Heart right ventricle (tissue), 16 donors: ENCODE results near the gene NSD2. TPM values are rescaled to one million over a fixed set of nuclear protein-coding genes. Genes with fewer than 3 reads are reported as not detected.
"Not testable (repeated sequence)": the region's sequence is repeated elsewhere in the genome, so short reads cannot be mapped to it uniquely, and the experiment has no call there.

Source experiments
- ATAC-seq, 8 donors: fragments of 200-7000 bp; cut with Tn5 transposase; one replicate each; pipeline ENCODE4 v1.9.1; 2020; ENCODE audit warnings: mild to moderate bottlenecking in 8 of 8, moderate library complexity in 8 of 8, moderate number of reproducible peaks in 1 of 8
- DNase-seq, 2 donors: peaks; one replicate each; pipeline ENCODE4 v3.0.0-alpha.2; 2020
- H3K27ac ChIP-seq, 10 donors: fragments of 200-600 bp; sonication (generic) in 2 of 10; one replicate each; pipeline versions ENCODE4 v1.5.0 to v1.8.0; 2020 to 2022; ENCODE audit warnings: mild to moderate bottlenecking in 3 of 10
- H3K27me3 ChIP-seq, 7 donors: fragments of 200-600 bp; one replicate each; pipeline ENCODE4 v1.8.0; 2021 to 2022; ENCODE audit warnings: mild to moderate bottlenecking in 2 of 7
- H3K36me3 ChIP-seq, 9 donors: fragments of 200-600 bp; sonication (generic) in 1 of 9; one replicate each; pipeline versions ENCODE4 v1.5.0 to v1.8.0; 2020 to 2022; ENCODE audit warnings: mild to moderate bottlenecking in 2 of 9
- H3K4me1 ChIP-seq, 9 donors: fragments of 200-600 bp; sonication (generic) in 1 of 9; one replicate each; pipeline versions ENCODE4 v1.5.0 to v1.8.0; 2020 to 2022; ENCODE audit warnings: mild to moderate bottlenecking in 4 of 9
- H3K4me3 ChIP-seq, 10 donors: fragments of 200-600 bp; sonication (generic) in 2 of 10; one replicate each; pipeline versions ENCODE4 v1.5.0 to v1.8.0; 2020 to 2022; ENCODE audit warnings: mild to moderate bottlenecking in 7 of 10, moderate library complexity in 2 of 10
- H3K9me3 ChIP-seq, 11 donors: fragments of 200-600 bp in 10 of 11; sonication (generic) in 2 of 11; one replicate each; pipeline versions ENCODE4 v1.5.0 to v1.8.0; 2013 to 2022; ENCODE audit warnings: mild to moderate bottlenecking in 2 of 11, control low read depth in 1 of 11, moderate library complexity in 1 of 11
- WGBS, 2 donors: extraction: QIAGEN DNeasy Blood & Tissue Kit; methylation state at CpG; one replicate each; pipeline ENCODE4 v1.1.7; 2013; ENCODE audit warnings: inconsistent platforms in 1 of 2; 5-methylcytosine and 5-hydroxymethylcytosine counted together
- intact Hi-C, 10 donors: fragments of 100-400 bp; cut with DNase I; formaldehyde crosslinking; loops; one replicate each; pipeline versions ENCODE4 v1.11.1 to v1.14.2; 2022
- polyA plus RNA-seq, 2 donors: library from polyadenylated mRNA; stranded (reverse); fragments of 200-250 nt; gene quantifications; one replicate each; pipeline ENCODE4 v1.2.3, GENCODE V29; 2013
- total RNA-seq, 10 donors: library from RNA; stranded (reverse); fragmentation: NEBNext Ultra II Directional in 3 of 10; extraction: Animal tissue kit (Norgen Biotek cat#: 25700) in 3 of 10; gene quantifications; one replicate each; pipeline versions ENCODE4 v1.2.1 to v1.2.4, GENCODE V29; 2021 to 2023
- TF ChIP-seq, protein P1 (sequence below), 9 donors: fragments of 200-600 bp; sonication (generic) in 2 of 9; IDR thresholded peaks; one replicate each; pipeline versions ENCODE4 v1.5.0 to v1.8.0; 2021 to 2022; ENCODE audit warnings: antibody characterized with exemption in 9 of 9, mild to moderate bottlenecking in 5 of 9, moderate library complexity in 1 of 9
- donor health status: Arrhythmogenic right ventricular cardiomyopathy.
- donor health status: ischemic (EF 13 %, LVEDD 7.1; RV severe dilation, severe dysfunction).
- donor health status: healthy with polysubstance abuse.
- donor health status: DM: no; HTN: yes; CAD: no.
- donor health status: DM: no; HTN: no; CAD: no.
- donor health status: ischemic (EF 25% LVEDD 6.9; RV normal size, moderate dysfunction).
- donor health status: ischemic (EF 25% LVEDD 5.7; RV mildly dilated, moderate dysfunction).
- donor health status: healthy.
- donor health status: DM: yes; HTN: yes; CAD: no.
- donor health status: Ischemic cardiomyopathy.
- donor health status: ischemic (EF 35%, LVEDD 5.7; RV mildly dilated, moderate dysfunction).
- donor health status: nonischemic (EF 11% LVEDD 7.7; RV severe dilation, severe dysfunction).
- donor health status: DM: yes; HTN: yes; CAD: no.
- donor health status: PGD.
- donor health status: ischemic (EF 29% LVEDD 5.4; RV normal size, mild dysfunction).
- donor health status: nonischemic (EF 23%, LVEDD 6.1; RV moderate dilation, normal function).

The NSD2 gene
- total and polyA plus RNA-seq, 12 donors = 7.7 to 64.4 (median 44.5) TPM

DNA sequence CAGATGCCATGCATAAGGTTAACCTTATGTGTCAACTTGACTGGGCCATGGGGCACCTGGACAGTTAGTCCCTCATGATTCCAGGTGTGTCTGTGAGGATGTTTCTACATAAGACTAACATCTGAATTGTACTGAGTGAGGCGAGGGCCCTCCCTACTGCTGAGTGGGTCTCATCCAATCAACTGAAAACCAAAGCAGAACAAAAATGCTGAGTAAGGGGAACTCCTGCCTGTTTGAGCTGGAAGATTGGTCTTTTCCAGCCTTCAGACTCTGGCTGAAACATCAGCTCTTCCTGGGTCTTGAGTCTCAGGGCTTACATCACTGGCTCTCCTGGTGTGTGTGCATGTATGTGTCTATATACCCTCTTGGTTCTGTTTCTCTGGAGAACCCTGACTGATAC is 123.7 kb downstream of the NSD2 start:
- H3K9me3 ChIP-seq = peaks cover 0 to 32% (median 7%) of the 10 kb centered on the region in 11 donors
- DNase-seq (no peak), ATAC-seq (no peak)
- peaks cover 0 to 27% (median 5%) of the 10 kb centered on the region in 9 donors for H3K36me3 ChIP-seq
- TF ChIP-seq, protein P1, sequence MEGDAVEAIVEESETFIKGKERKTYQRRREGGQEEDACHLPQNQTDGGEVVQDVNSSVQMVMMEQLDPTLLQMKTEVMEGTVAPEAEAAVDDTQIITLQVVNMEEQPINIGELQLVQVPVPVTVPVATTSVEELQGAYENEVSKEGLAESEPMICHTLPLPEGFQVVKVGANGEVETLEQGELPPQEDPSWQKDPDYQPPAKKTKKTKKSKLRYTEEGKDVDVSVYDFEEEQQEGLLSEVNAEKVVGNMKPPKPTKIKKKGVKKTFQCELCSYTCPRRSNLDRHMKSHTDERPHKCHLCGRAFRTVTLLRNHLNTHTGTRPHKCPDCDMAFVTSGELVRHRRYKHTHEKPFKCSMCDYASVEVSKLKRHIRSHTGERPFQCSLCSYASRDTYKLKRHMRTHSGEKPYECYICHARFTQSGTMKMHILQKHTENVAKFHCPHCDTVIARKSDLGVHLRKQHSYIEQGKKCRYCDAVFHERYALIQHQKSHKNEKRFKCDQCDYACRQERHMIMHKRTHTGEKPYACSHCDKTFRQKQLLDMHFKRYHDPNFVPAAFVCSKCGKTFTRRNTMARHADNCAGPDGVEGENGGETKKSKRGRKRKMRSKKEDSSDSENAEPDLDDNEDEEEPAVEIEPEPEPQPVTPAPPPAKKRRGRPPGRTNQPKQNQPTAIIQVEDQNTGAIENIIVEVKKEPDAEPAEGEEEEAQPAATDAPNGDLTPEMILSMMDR (IDR thresholded peaks at IDR 0.05) = no peak
- intact Hi-C loops = loop anchor here in 1 of 10 donors (10.0 kb wide), 1 partner anchor 640 kb away; no protein-coding TSS in a partner anchor
- H3K4me1 ChIP-seq = peaks cover 0 to 10% (median 0%) of the 10 kb centered on the region in 9 donors
- WGBS, 2 donors = 94 to 98% methylated on average over 1 of the region's 1 CpG
- H3K27ac ChIP-seq = no peak overlapping the region
- H3K27me3 ChIP-seq = no peaks in the 10 kb centered on the region
- no peak overlapping the region for H3K4me3 ChIP-seq

DNA sequence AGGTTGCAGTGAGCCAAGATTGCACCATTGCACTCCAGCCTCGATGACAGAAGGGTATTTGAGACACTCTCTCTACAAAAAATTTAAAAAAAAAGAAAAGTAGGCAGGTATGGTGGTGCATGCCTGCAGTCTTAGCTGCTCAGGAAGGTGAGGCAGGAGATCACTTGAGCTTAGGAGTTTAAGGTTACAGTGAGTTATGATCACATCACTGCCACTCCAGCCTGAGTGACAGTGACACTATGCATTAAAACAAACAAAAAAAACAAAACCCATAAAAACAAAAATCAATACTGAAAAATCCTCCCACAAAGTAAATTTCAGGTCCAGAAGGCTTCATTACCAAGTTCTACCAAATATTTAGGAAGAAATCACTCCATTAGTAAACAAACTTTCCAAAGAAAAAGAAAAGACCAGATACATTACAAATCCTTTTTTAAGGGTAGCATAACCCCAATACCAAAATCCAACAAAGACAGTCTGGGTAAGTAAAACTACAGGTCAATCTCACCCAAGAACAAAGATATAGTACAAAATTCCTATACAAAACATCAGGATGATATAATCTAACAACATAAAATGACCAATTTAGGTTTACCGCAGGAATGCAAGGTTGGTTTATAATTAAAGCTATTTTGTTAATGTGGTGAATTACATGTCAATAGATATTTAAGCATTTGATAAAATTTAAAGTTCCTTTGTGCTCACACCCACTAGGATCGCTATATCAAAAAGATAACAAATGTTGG is 125.8 kb downstream of the NSD2 start:
- no peak for ATAC-seq
- H3K4me3 ChIP-seq = no peak overlapping the region
- H3K27me3 ChIP-seq = no peaks in the 10 kb centered on the region
- intact Hi-C loops = loop anchor here in 1 of 10 donors (10.0 kb wide), 1 partner anchor 638 kb away; no protein-coding TSS in a partner anchor
- H3K27ac ChIP-seq = no peak overlapping the region
- TF ChIP-seq, protein P1 (IDR thresholded peaks at IDR 0.05) = no peak
- peaks cover 0 to 10% (median 0%) of the 10 kb centered on the region in 9 donors for H3K36me3 ChIP-seq
- peaks cover 0 to 41% (median 9%) of the 10 kb centered on the region in 11 donors for H3K9me3 ChIP-seq
- 64 to 81% methylated on average over 3 of the region's 3 CpGs for WGBS, 2 donors
- DNase-seq = no peak
- peaks cover 0 to 10% (median 0%) of the 10 kb centered on the region in 9 donors for H3K4me1 ChIP-seq

DNA sequence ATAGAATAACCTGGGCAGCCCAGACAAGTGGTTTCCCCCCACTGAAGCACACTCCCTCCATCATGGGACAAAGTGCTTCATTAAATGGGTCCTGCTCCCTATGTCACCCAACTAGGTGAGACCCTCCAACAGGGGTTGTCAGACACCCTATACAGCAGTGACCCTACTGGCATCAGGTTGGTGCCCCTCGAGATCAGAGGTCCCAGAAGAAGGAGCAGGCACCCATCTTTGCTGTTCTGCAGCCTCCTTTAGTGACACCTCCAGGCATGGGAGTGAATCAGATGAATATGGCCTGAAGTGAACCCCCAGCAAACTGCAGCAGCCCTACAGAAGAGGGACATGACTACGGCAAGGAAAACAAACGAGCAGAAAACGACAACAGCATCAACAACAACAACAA is 126.5 kb downstream of the NSD2 start:
- Histone ChIP-seq H3K4me3 (no peak overlapping the region), H3K36me3 (peaks cover 0 to 12% (median 0%) of the 10 kb centered on the region in 9 donors), H3K9me3 (peaks cover 0 to 41% (median 9%) of the 10 kb centered on the region in 11 donors), H3K4me1 (peaks cover 0 to 5% (median 0%) of the 10 kb centered on the region in 9 donors), H3K27me3 (no peaks in the 10 kb centered on the region), H3K27ac (no peak overlapping the region)
- WGBS, 2 donors = 98 to 99% methylated on average over 4 of the region's 4 CpGs
- TF ChIP-seq, protein P1 (IDR thresholded peaks at IDR 0.05) = no peak
- DNase-seq = no peak
- no peak for ATAC-seq
- intact Hi-C loops = loop anchor here in 1 of 10 donors (10.0 kb wide), 1 partner anchor 637 kb away; no protein-coding TSS in a partner anchor

DNA sequence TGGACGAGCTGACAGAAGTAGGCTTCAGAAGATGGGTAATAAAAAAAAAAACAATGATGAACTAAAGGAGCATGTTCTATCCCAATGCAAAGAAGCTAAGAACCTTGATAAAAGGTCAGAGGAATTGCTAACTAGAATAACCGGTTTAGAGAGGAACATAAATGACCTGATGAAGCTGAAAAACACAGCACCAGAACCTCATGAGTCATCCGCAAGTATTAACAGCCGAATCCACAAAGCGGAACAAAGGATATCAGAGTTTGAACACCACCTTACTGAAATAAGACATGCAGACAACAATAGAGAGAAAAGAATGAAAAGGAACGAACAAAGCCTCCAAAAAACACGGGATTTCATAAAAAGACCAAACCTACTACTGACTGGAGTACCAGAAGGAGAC is 127.1 kb downstream of the NSD2 start:
- peaks cover 0 to 41% (median 9%) of the 10 kb centered on the region in 11 donors for H3K9me3 ChIP-seq
- 96 to 97% methylated on average over 7 of the region's 7 CpGs for WGBS, 2 donors
- DNase-seq = no peak
- no peak for ATAC-seq
- no peaks in the 10 kb centered on the region for H3K27me3 ChIP-seq
- TF ChIP-seq, protein P1 (IDR thresholded peaks at IDR 0.05) = no peak
- H3K36me3 ChIP-seq = peaks cover 0 to 18% (median 0%) of the 10 kb centered on the region in 9 donors
- H3K27ac ChIP-seq = no peak overlapping the region
- no peak overlapping the region for H3K4me3 ChIP-seq
- no peaks in the 10 kb centered on the region for H3K4me1 ChIP-seq
- intact Hi-C loops = loop anchor here in 1 of 10 donors (10.0 kb wide), 1 partner anchor 637 kb away; no protein-coding TSS in a partner anchor

DNA sequence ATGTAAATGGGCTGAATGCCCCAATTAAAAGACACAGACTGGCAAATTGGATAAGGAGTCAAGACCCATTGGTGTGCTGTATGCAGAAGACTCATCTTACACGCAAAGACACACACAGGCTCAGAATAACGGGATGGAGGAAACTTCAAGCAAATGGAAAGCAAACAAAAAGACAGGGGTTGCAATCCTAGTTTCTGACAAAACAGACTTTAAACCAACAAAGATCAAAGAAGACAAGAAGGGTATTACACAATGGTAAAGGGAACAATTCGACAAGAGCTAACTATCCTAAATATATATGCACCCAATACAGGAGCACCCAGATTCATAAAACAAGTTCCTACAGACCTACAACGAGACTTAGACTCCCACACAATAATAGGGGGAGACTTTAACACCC is 128.1 kb downstream of the NSD2 start:
- H3K27me3 ChIP-seq, H3K4me1 ChIP-seq, ATAC-seq, H3K27ac ChIP-seq, H3K4me3 ChIP-seq, DNase-seq: not testable (repeated sequence)
- intact Hi-C loops = loop anchor here in 1 of 10 donors (10.0 kb wide), 1 partner anchor 635 kb away; no protein-coding TSS in a partner anchor
- Histone ChIP-seq H3K9me3 (peaks cover 0 to 41% (median 9%) of the 10 kb centered on the region in 11 donors), H3K36me3 (peaks cover 0 to 28% (median 5%) of the 10 kb centered on the region in 9 donors)
- WGBS, 2 donors = 95 to 98% methylated on average over 4 of the region's 4 CpGs

DNA sequence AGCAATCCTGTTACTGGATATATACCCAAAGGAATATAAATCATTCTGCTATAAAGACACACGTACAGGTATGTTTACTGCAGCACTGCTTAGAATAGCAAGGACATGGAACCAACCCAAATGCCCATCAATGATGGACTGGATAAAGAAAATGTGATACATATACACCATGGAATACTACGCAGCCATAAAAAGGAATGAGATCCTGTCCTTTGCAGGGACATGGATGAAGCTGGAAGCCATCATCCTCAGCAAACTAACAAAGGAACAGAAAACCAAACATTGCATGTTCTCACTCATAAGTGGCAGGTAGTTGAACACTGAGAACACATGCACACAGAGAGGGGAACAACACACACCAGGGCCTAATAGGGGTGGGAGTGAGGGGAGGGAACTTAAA is 132.2 kb downstream of the NSD2 start:
- intact Hi-C loops, DNase-seq, H3K27me3 ChIP-seq, H3K27ac ChIP-seq, ATAC-seq, H3K4me3 ChIP-seq: not testable (repeated sequence)
- H3K36me3 ChIP-seq = peaks cover 0 to 55% (median 5%) of the 10 kb centered on the region in 9 donors
- H3K9me3 ChIP-seq = peaks cover 0 to 22% (median 6%) of the 10 kb centered on the region in 11 donors
- WGBS, 2 donors = 98 to 100% methylated on average over 2 of the region's 2 CpGs
- H3K4me1 ChIP-seq = peaks cover 0 to 25% (median 17%) of the 10 kb centered on the region in 9 donors
